Mesenchymal stem cell (in vitro differentiated cells and primary cell): Measurements from ENCODE around the gene CPT1A.

Experiments used
- DNase-seq: peaks from one replicate; pipeline ENCODE4 v3.0.0-alpha.2; 2013
- H2AFZ ChIP-seq: one replicate; pipeline ENCODE4 v1.6.1; 2013; ENCODE audit warnings: low read depth, mild to moderate bottlenecking, control low read depth, inconsistent platforms, low read length, moderate library complexity
- H2AK5ac ChIP-seq: 2 replicates; pipeline ENCODE4 v1.6.1; 2013; ENCODE audit warnings: low read length, moderate library complexity, mild to moderate bottlenecking, inconsistent platforms; ENCODE audit not compliant: severe bottlenecking
- H2BK120ac ChIP-seq: one replicate; pipeline ENCODE4 v1.6.1; 2013; ENCODE audit warnings: low read depth, mild to moderate bottlenecking, inconsistent platforms, low read length, moderate library complexity
- H2BK12ac ChIP-seq, 2 experiments: one replicate each; pipeline ENCODE4 v1.6.1; 2013; ENCODE audit warnings: inconsistent platforms in 2 of 2, low read length in 2 of 2, mild to moderate bottlenecking in 2 of 2, moderate library complexity in 2 of 2, control low read depth in 1 of 2
- H2BK15ac ChIP-seq: one replicate; pipeline ENCODE4 v1.6.1; 2013; ENCODE audit warnings: mild to moderate bottlenecking, low read depth, inconsistent platforms; ENCODE audit not compliant: poor library complexity, severe bottlenecking
- H2BK5ac ChIP-seq: 2 replicates; pipeline ENCODE4 v1.6.1; 2013; ENCODE audit warnings: low read depth, mild to moderate bottlenecking, low read length, control low read depth, inconsistent platforms; ENCODE audit not compliant: poor library complexity, severe bottlenecking
- H3K14ac ChIP-seq, 2 experiments: one replicate each; pipeline ENCODE4 v1.6.1; 2013; ENCODE audit warnings: inconsistent platforms in 2 of 2, low read length in 2 of 2, control low read depth in 1 of 2, mild to moderate bottlenecking in 1 of 2, moderate library complexity in 1 of 2
- H3K18ac ChIP-seq, 2 experiments: one replicate each; pipeline ENCODE4 v1.6.1; 2013; ENCODE audit warnings: inconsistent platforms in 2 of 2, low read length in 2 of 2, control low read depth in 1 of 2, low read depth in 1 of 2, mild to moderate bottlenecking in 1 of 2
- H3K23ac ChIP-seq, 2 experiments: one replicate each; pipeline ENCODE4 v1.6.1; 2013; ENCODE audit warnings: inconsistent platforms in 2 of 2, low read length in 2 of 2, mild to moderate bottlenecking in 2 of 2, moderate library complexity in 2 of 2, control low read depth in 1 of 2
- H3K27ac ChIP-seq: 2 replicates; pipeline ENCODE4 v1.5.1; 2013; ENCODE audit warnings: mild to moderate bottlenecking, moderate library complexity, low read length, control low read depth, inconsistent platforms; ENCODE audit not compliant: poor library complexity, severe bottlenecking
- H3K27me3 ChIP-seq, 2 experiments: 2 replicates each; pipeline versions ENCODE4 v1.6.1 to v1.7.0; 2013; ENCODE audit warnings: low read length in 2 of 2, mild to moderate bottlenecking in 2 of 2, moderate library complexity in 2 of 2, control low read depth in 1 of 2, inconsistent platforms in 1 of 2; ENCODE audit not compliant: control insufficient read depth in 1 of 2, insufficient read depth in 1 of 2
- H3K36me3 ChIP-seq, 2 experiments: 2 replicates each; pipeline versions ENCODE4 v1.6.1 to v1.7.0; 2013; ENCODE audit warnings: low read length in 2 of 2, control low read depth in 1 of 2, inconsistent platforms in 1 of 2, low read depth in 1 of 2, mild to moderate bottlenecking in 1 of 2; ENCODE audit not compliant: insufficient read depth in 2 of 2, control insufficient read depth in 1 of 2
- H3K4ac ChIP-seq, 2 experiments: one replicate each; pipeline ENCODE4 v1.6.1; 2013; ENCODE audit warnings: inconsistent platforms in 2 of 2, low read length in 2 of 2, mild to moderate bottlenecking in 2 of 2, moderate library complexity in 2 of 2, control low read depth in 1 of 2, low read depth in 1 of 2
- H3K4me1 ChIP-seq: 2 replicates; pipeline ENCODE4 v1.6.1; 2013; ENCODE audit warnings: low read depth, low read length, control low read depth; ENCODE audit not compliant: control insufficient read depth, insufficient read depth
- H3K4me2 ChIP-seq: 2 replicates; pipeline ENCODE4 v1.6.1; 2013; ENCODE audit warnings: low read length, mild to moderate bottlenecking, inconsistent platforms; ENCODE audit not compliant: poor library complexity, severe bottlenecking
- H3K4me3 ChIP-seq, 2 experiments: 2 replicates each; pipeline versions ENCODE4 v1.5.1 to v1.7.0; 2013; ENCODE audit warnings: low read length in 2 of 2, mild to moderate bottlenecking in 2 of 2, control low read depth in 1 of 2, low read depth in 1 of 2; ENCODE audit not compliant: insufficient read depth in 1 of 2
- H3K79me1 ChIP-seq: replicated peaks from 2 replicates; pipeline ENCODE4 v1.6.1; 2013; ENCODE audit warnings: mild to moderate bottlenecking, control low read depth, low read length, inconsistent platforms; ENCODE audit not compliant: poor library complexity, severe bottlenecking
- H3K9ac ChIP-seq: 2 replicates; pipeline ENCODE4 v1.7.0; 2013; ENCODE audit warnings: mild to moderate bottlenecking, low read length, moderate library complexity
- H3K9me3 ChIP-seq: 2 replicates; pipeline ENCODE4 v1.7.0; 2013; ENCODE audit warnings: mild to moderate bottlenecking, low read length; ENCODE audit not compliant: control insufficient read depth
- H4K8ac ChIP-seq: one replicate; pipeline ENCODE4 v1.6.1; 2013; ENCODE audit warnings: inconsistent platforms, mild to moderate bottlenecking, low read length, moderate library complexity
- H4K91ac ChIP-seq: one replicate; pipeline ENCODE4 v1.6.1; 2013; ENCODE audit warnings: mild to moderate bottlenecking, low read length, inconsistent platforms
- WGBS: methylation state at CpG from one replicate; pipeline ENCODE4 v1.1.7; 2013; ENCODE audit warnings: mixed read lengths; 5-methylcytosine and 5-hydroxymethylcytosine counted together

The CPT1A gene

DNA sequence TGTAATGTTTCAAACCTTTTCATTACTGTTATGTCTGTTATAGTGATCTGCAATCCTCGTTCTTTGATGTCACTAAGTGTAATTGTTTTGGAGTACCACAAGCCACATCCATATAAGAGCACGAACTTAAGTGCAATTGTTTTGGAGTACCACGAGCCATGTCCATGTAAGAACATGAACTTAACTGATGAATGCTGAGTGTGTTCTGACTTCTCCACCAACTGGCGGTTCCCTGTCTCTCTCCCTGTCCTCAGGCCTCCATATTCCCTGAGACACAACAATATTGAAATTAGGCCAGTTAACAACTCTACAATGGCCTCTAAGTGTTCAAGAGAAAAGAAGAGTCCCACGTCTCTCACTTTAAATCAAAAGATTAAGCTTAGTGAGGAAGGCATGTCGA lies 113.9 kb downstream of the CPT1A start:
- Histone ChIP-seq H3K27me3 (peaks cover 35 to 82% of the 10 kb centered on the region in 2 experiments), H3K79me1 (no peaks in the 10 kb centered on the region), H3K18ac (no peak overlapping the region), H4K91ac (no peak overlapping the region), H3K4me1 (no peaks in the 10 kb centered on the region), H4K8ac (no peak overlapping the region), H2BK5ac (no peak overlapping the region), H3K4me2 (no peak overlapping the region), H3K36me3 (no peaks in the 10 kb centered on the region), H2AFZ (no peak overlapping the region), H3K14ac (no peak overlapping the region), H2BK120ac (no peak overlapping the region), H3K23ac (no peak overlapping the region), H3K4me3 (no peak overlapping the region), H3K9ac (no peak overlapping the region), H2BK12ac (no peak overlapping the region), H3K27ac (no peak overlapping the region), H2AK5ac (no peak overlapping the region), H3K4ac (no peak overlapping the region), H3K9me3 (no peaks in the 10 kb centered on the region), H2BK15ac (no peak overlapping the region)
- WGBS, result 79% methylated on average over 6 of the region's 6 CpGs
- DNase-seq, result no peak

DNA sequence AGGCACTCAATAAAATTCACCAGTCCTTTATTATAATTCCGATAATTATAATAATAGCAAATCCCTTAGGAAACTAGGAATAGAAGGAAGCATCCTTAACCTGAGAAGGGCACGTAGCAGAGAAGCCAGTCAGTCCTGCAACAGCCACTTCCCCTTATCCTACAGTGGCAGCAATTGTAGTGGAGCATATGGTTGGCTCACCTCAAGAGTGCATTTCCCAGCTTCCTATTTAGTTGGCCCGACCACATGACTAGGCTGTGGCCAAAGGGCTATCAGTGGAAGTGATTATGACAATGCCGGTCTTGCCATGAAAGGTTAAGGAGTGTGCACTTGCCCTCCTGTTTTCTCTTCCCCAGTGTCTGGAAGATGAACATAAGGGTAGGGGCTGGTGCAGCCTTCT lies 117.4 kb downstream of the CPT1A start:
- Histone ChIP-seq H3K4ac (no peak overlapping the region), H3K18ac (no peak overlapping the region), H3K79me1 (no peaks in the 10 kb centered on the region), H3K4me1 (no peaks in the 10 kb centered on the region), H2AFZ (no peak overlapping the region), H2BK120ac (no peak overlapping the region), H3K27me3 (peaks cover 27 to 64% of the 10 kb centered on the region in 2 experiments), H2BK15ac (no peak overlapping the region), H2AK5ac (no peak overlapping the region), H2BK5ac (no peak overlapping the region), H3K27ac (no peak overlapping the region), H3K9me3 (peaks cover 12% of the 10 kb centered on the region), H3K9ac (no peak overlapping the region), H3K14ac (no peak overlapping the region), H3K4me2 (no peak overlapping the region), H4K91ac (no peak overlapping the region), H3K4me3 (no peak overlapping the region), H2BK12ac (no peak overlapping the region), H3K36me3 (no peaks in the 10 kb centered on the region), H4K8ac (no peak overlapping the region), H3K23ac (no peak overlapping the region)
- no peak for DNase-seq
- WGBS, result 86% methylated on average over 4 of the region's 4 CpGs

DNA sequence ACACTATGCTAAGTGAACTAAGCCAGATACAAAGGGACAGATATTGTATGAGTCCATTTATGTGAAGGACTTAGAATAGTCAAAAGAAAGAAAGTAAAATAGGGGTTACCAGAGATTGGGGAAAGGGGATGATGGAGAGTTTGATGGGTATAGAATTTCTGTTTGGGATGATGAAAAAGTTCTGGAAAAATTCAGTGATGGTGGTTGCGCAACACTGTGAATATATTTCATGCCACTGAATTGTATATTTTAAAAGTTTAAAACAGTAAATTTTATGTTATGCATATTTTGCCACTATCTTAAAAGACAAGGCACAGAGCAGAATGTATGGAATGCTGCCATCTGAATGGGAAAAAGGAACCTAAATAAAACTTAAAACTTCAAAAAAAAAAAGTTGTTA lies 119.6 kb downstream of the CPT1A start:
- H2BK5ac ChIP-seq, result no peak overlapping the region
- no peak overlapping the region for H2BK12ac ChIP-seq
- H3K9me3 ChIP-seq, result peaks cover 20% of the 10 kb centered on the region
- H3K23ac ChIP-seq, result no peak overlapping the region
- no peak overlapping the region for H2AK5ac ChIP-seq
- H2BK15ac ChIP-seq, result no peak overlapping the region
- no peak overlapping the region for H4K91ac ChIP-seq
- H3K18ac ChIP-seq, result no peak overlapping the region
- H2AFZ ChIP-seq, result no peak overlapping the region
- DNase-seq, result no peak
- WGBS, result no CpG with 5 or more reads among the region's 1 CpG
- no peak overlapping the region for H3K4ac ChIP-seq
- no peaks in the 10 kb centered on the region for H3K79me1 ChIP-seq
- no peak overlapping the region for H3K14ac ChIP-seq
- no peak overlapping the region for H3K9ac ChIP-seq
- peaks cover 26 to 60% of the 10 kb centered on the region in 2 experiments for H3K27me3 ChIP-seq
- no peak overlapping the region for H3K4me3 ChIP-seq
- no peak overlapping the region for H3K27ac ChIP-seq
- H3K4me1 ChIP-seq, result no peaks in the 10 kb centered on the region
- H2BK120ac ChIP-seq, result no peak overlapping the region
- no peak overlapping the region for H3K4me2 ChIP-seq
- H3K36me3 ChIP-seq, result no peaks in the 10 kb centered on the region
- H4K8ac ChIP-seq, result no peak overlapping the region

DNA sequence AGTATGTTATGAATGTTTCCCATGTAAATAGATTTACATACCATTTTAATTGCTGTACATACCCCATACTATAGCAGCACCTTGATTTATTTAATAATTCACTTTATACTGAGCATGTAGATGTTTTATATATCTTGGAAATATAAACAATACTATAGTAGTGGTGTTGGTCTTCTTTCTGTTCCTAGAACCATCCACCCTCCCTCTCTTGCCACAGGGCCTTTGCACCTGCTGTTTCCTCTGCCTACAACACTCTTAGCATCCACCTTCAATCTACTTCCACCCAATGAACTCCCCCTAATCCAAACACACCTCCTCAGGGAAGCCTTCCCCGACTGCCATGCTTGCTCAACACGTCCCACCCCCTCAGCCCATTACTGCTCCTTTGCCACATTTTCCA lies 120.6 kb downstream of the CPT1A start:
- H2BK15ac ChIP-seq, result no peak overlapping the region
- H2BK120ac ChIP-seq, result no peak overlapping the region
- H2BK12ac ChIP-seq, result no peak overlapping the region
- H3K9me3 ChIP-seq, result peaks cover 27% of the 10 kb centered on the region
- no peak overlapping the region for H3K4me3 ChIP-seq
- no peak overlapping the region for H2BK5ac ChIP-seq
- no peak overlapping the region for H3K4me2 ChIP-seq
- H3K18ac ChIP-seq, result no peak overlapping the region
- no peak overlapping the region for H3K23ac ChIP-seq
- H4K8ac ChIP-seq, result no peak overlapping the region
- 54% methylated on average over 2 of the region's 2 CpGs for WGBS
- H4K91ac ChIP-seq, result no peak overlapping the region
- no peak for DNase-seq
- H3K27me3 ChIP-seq, result peaks cover 35 to 56% of the 10 kb centered on the region in 2 experiments
- H2AFZ ChIP-seq, result no peak overlapping the region
- no peak overlapping the region for H2AK5ac ChIP-seq
- H3K27ac ChIP-seq, result no peak overlapping the region
- H3K4ac ChIP-seq, result no peak overlapping the region
- no peak overlapping the region for H3K9ac ChIP-seq
- no peaks in the 10 kb centered on the region for H3K79me1 ChIP-seq
- no peak overlapping the region for H3K14ac ChIP-seq
- no peaks in the 10 kb centered on the region for H3K36me3 ChIP-seq
- H3K4me1 ChIP-seq, result no peaks in the 10 kb centered on the region
